ENCODE measurements around the gene NOX3.

Gene NOX3

GRCh38 chr6:155422635-155423034, 33.0 kb downstream of the NOX3 start:
- no peak overlapping the region for H3K27ac ChIP-seq
- TF ChIP-seq, protein P1, sequence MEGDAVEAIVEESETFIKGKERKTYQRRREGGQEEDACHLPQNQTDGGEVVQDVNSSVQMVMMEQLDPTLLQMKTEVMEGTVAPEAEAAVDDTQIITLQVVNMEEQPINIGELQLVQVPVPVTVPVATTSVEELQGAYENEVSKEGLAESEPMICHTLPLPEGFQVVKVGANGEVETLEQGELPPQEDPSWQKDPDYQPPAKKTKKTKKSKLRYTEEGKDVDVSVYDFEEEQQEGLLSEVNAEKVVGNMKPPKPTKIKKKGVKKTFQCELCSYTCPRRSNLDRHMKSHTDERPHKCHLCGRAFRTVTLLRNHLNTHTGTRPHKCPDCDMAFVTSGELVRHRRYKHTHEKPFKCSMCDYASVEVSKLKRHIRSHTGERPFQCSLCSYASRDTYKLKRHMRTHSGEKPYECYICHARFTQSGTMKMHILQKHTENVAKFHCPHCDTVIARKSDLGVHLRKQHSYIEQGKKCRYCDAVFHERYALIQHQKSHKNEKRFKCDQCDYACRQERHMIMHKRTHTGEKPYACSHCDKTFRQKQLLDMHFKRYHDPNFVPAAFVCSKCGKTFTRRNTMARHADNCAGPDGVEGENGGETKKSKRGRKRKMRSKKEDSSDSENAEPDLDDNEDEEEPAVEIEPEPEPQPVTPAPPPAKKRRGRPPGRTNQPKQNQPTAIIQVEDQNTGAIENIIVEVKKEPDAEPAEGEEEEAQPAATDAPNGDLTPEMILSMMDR (conservative IDR thresholded peaks at IDR 0.05): no peak

DNA sequence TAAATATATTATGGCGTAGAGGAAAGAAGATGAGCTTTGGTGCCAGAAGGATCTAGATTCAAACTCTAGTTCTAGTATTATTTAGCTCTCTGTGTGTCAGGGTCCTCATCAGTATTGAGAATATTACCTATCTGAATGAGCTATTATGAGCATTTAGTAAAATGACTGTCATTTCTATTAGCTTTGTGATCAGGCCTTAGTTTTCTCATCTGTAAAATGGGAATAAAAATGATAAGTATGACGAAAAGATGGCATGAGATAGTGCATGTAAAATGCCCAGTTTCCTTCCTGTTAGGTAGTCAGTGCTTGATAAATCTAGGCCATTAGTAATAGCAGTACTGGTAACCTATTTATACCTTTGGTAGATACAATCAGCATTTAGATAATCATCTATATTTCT, 35.1 kb downstream of the NOX3 start:
- H3K27ac ChIP-seq: no peak overlapping the region

DNA sequence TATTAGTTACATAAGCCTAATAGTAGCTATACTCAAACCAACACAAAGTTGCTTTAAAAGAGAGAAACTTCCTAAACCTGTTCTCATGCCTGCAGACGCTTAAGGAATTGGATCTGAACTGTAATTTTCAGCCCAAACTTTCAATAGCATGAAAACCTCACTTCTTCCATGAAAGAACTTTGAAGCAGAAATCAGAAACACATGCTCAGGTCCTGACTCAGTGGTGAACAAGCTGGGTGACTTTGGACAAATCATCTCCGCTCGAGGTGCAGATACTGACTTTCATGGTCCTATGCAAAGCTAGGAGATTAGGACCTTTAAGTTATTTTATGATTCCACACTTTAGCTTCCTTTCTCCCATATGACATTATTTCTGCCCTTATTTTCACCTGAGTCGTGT, 36.5 kb downstream of the NOX3 start:
- H3K27ac ChIP-seq: no peak overlapping the region
- TF ChIP-seq, protein P1 (conservative IDR thresholded peaks at IDR 0.05): no peak

More for the DNA sequence above, 35.1 kb downstream of the NOX3 start:
- TF ChIP-seq, protein P1 (conservative IDR thresholded peaks at IDR 0.05): no peak

GRCh38 chr6:155418017-155418761, 37.5 kb downstream of the NOX3 start:
- TF ChIP-seq, protein P1 (conservative IDR thresholded peaks at IDR 0.05): no peak
- no peak overlapping the region for H3K27ac ChIP-seq

DNA sequence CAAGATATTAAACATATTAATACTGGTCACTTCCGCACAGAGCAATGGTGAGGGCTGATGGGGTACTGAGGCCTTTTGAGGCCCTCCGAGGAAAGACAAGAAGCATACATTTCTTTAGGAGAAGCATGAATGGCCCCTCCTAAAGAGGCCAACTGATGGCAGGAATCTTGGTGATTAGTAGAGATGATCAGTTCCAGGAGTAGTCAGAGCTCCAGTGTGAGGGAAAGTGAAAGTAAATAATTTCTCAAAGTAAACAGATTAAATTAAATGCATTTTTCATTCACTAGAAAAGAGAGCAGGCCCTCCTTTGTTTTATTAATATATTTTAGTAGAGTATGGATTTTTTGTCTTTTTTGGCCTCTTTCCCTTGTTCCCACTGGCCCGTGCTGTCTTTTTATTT, 38.2 kb downstream of the NOX3 start:
- TF ChIP-seq, protein P1 (conservative IDR thresholded peaks at IDR 0.05): no peak
- no peak overlapping the region for H3K27ac ChIP-seq

- TF ChIP-seq, protein P1 (conservative IDR thresholded peaks at IDR 0.05): no peak
- no peak overlapping the region for H3K27ac ChIP-seq
Measured at GRCh38 chr6:155415953-155416352, 39.7 kb downstream of the NOX3 start.

GRCh38 chr6:155414049-155414448, 41.6 kb downstream of the NOX3 start:
- TF ChIP-seq, protein P1 (conservative IDR thresholded peaks at IDR 0.05): no peak
- H3K27ac ChIP-seq: no peak overlapping the region
